CD14-positive monocyte (primary cell): ENCODE measurements around the gene SCN4B. TPM values are rescaled to one million over a fixed set of nuclear protein-coding genes. Genes with fewer than 3 reads are reported as not detected.

Source experiments
- DNase-seq, 3 donors: peaks; one replicate each; pipeline ENCODE4 v3.0.0-alpha.2; 2011 to 2022
- H2AFZ ChIP-seq: 2 replicates; pipeline ENCODE4 v1.6.0; 2012; ENCODE audit warnings: mild to moderate bottlenecking, low read depth, low read length, inconsistent platforms; ENCODE audit not compliant: insufficient read depth, poor library complexity, severe bottlenecking
- H3K27ac ChIP-seq, 2 donors: 1 replicate in 1 of 2; 2 replicates in 1 of 2; pipeline ENCODE4 v1.5.1; 2012 to 2013; ENCODE audit warnings: low read length in 2 of 2, control low read depth in 1 of 2, inconsistent platforms in 1 of 2, low read depth in 1 of 2, mild to moderate bottlenecking in 1 of 2
- H3K27me3 ChIP-seq, 2 donors: one replicate each; pipeline versions ENCODE4 v1.6.0 to v1.6.1; 2011 to 2013; ENCODE audit warnings: low read length in 2 of 2; ENCODE audit not compliant: control insufficient read depth in 2 of 2, insufficient read depth in 2 of 2
- H3K36me3 ChIP-seq, 2 donors: replicated peaks in 1 of 2; 1 replicate in 1 of 2; 2 replicates in 1 of 2; pipeline versions ENCODE4 v1.5.1 to v1.6.1; 2012 to 2013; ENCODE audit warnings: low read length in 2 of 2, control low read depth in 1 of 2, inconsistent platforms in 1 of 2, mild to moderate bottlenecking in 1 of 2; ENCODE audit not compliant: insufficient read depth in 2 of 2, control insufficient read depth in 1 of 2
- H3K4me1 ChIP-seq, 2 donors: 1 replicate in 1 of 2; 2 replicates in 1 of 2; pipeline versions ENCODE4 v1.5.1 to v1.6.1; 2012 to 2013; ENCODE audit warnings: low read length in 2 of 2, control low read depth in 1 of 2, inconsistent platforms in 1 of 2, mild to moderate bottlenecking in 1 of 2, moderate library complexity in 1 of 2; ENCODE audit not compliant: insufficient read depth in 2 of 2, control insufficient read depth in 1 of 2
- H3K4me2 ChIP-seq: replicated peaks from 2 replicates; pipeline ENCODE3; 2012; ENCODE audit warnings: low read length, moderate library complexity, mild to moderate bottlenecking; ENCODE audit not compliant: poor library complexity, severe bottlenecking; ENCODE audit errors: extremely low read depth
- H3K4me3 ChIP-seq, 3 experiments: fragments of 200-600 bp in 1 of 3; sonication (generic) in 1 of 3; replicated peaks in 1 of 3; 1 replicate in 2 of 3; 2 replicates in 1 of 3; pipeline ENCODE4 v1.5.1; 2011 to 2013; ENCODE audit warnings: low read length in 3 of 3, mild to moderate bottlenecking in 3 of 3, control low read depth in 2 of 3, low read depth in 2 of 3, inconsistent platforms in 1 of 3, moderate library complexity in 1 of 3
- H3K79me2 ChIP-seq: 2 replicates; pipeline ENCODE4 v1.6.0; 2012; ENCODE audit warnings: mild to moderate bottlenecking, control low read depth, inconsistent platforms, low read length, moderate library complexity; ENCODE audit not compliant: insufficient read depth
- H3K9ac ChIP-seq: 2 replicates; pipeline ENCODE4 v1.6.0; 2017; ENCODE audit warnings: low read length, mild to moderate bottlenecking; ENCODE audit not compliant: insufficient read depth, poor library complexity, severe bottlenecking
- H3K9me3 ChIP-seq, 2 donors: replicated peaks in 1 of 2; 1 replicate in 1 of 2; 2 replicates in 1 of 2; pipeline versions ENCODE4 v1.5.1 to v1.6.1; 2012 to 2013; ENCODE audit warnings: low read length in 2 of 2, control low read depth in 1 of 2; ENCODE audit not compliant: control insufficient read depth in 1 of 2, insufficient read depth in 1 of 2
- H4K20me1 ChIP-seq: 2 replicates; pipeline ENCODE4 v1.6.0; 2012; ENCODE audit warnings: mild to moderate bottlenecking, low read length, control low read depth, moderate library complexity; ENCODE audit not compliant: insufficient read depth
- H3K27ac Mint-ChIP-seq, 7 donors: one replicate each; pipeline ENCODE4 v1.8.0; 2020; ENCODE audit warnings: mild to moderate bottlenecking in 7 of 7, mixed read lengths in 7 of 7, moderate library complexity in 6 of 7, inconsistent platforms in 2 of 7
- H3K27me3 Mint-ChIP-seq, 3 donors: one replicate each; pipeline ENCODE4 v1.8.0; 2021 to 2022; ENCODE audit warnings: low read depth in 3 of 3, mild to moderate bottlenecking in 3 of 3, mixed read lengths in 3 of 3, moderate library complexity in 3 of 3, inconsistent platforms in 1 of 3
- H3K36me3 Mint-ChIP-seq, 2 donors: one replicate each; pipeline ENCODE4 v1.8.0; 2020; ENCODE audit warnings: mixed read lengths in 2 of 2, inconsistent platforms in 1 of 2, mild to moderate bottlenecking in 1 of 2
- H3K4me1 Mint-ChIP-seq: one replicate; pipeline ENCODE4 v1.8.0; 2020; ENCODE audit warnings: mild to moderate bottlenecking, mixed read lengths
- H3K4me3 Mint-ChIP-seq, 2 donors: one replicate each; pipeline ENCODE4 v1.8.0; 2020; ENCODE audit warnings: mild to moderate bottlenecking in 2 of 2, mixed read lengths in 2 of 2, moderate library complexity in 1 of 2
- H3K9me3 Mint-ChIP-seq, 7 donors: one replicate each; pipeline ENCODE4 v1.8.0; 2020 to 2022; ENCODE audit warnings: mixed read lengths in 7 of 7, mild to moderate bottlenecking in 6 of 7, moderate library complexity in 6 of 7, inconsistent platforms in 2 of 7
- CTCF ChIP-seq: fragments of 200-600 bp; IDR thresholded peaks from one replicate; pipeline ENCODE4 v1.8.0; 2022; ENCODE audit warnings: antibody characterized with exemption, mild to moderate bottlenecking
- WGBS: methylation state at CpG from one replicate; pipeline ENCODE4 v1.1.5; 2013; ENCODE audit warnings: missing lambda C conversion rate; ENCODE audit not compliant: insufficient coverage; 5-methylcytosine and 5-hydroxymethylcytosine counted together
- intact Hi-C, 2 donors: fragments of 100-400 bp; cut with micrococcal nuclease; formaldehyde crosslinking; loops; one replicate each; pipeline versions ENCODE4 v1.15.0 to v1.15.1; 2023
- polyA plus RNA-seq, 3 donors: library from polyadenylated mRNA; depleted of rRNA in 1 of 3; unstranded in 2 of 3; stranded (reverse) in 1 of 3; fragments of 300-500 nt in 2 of 3; fragments of >200 nt in 1 of 3; fragmentation: Illumina TruSeq in 2 of 3; gene quantifications; 1 replicate in 2 of 3; 2 replicates in 1 of 3; pipeline ENCODE4 v1.2.3, GENCODE V29; 2012 to 2021

The SCN4B gene
- polyA plus RNA-seq, 3 donors = 0.76 TPM; not detected in 2

GRCh38 chr11:118135796-118136165, 16.8 kb downstream of the SCN4B start:
- peaks cover 11% of the 10 kb centered on the region for H3K4me1 Mint-ChIP-seq

GRCh38 chr11:118135051-118135795, 17.4 kb downstream of the SCN4B start:
- H3K4me3 Mint-ChIP-seq = no peak overlapping the region
- H3K36me3 Mint-ChIP-seq = no peaks in the 10 kb centered on the region
- no peaks in the 10 kb centered on the region for H3K36me3 ChIP-seq
- H3K9me3 ChIP-seq = no peaks in the 10 kb centered on the region
- 88% methylated on average over 3 of the region's 7 CpGs for WGBS
- no peak overlapping the region for H3K27ac ChIP-seq
- no peak for TF ChIP-seq CTCF
- no peak for DNase-seq
- H4K20me1 ChIP-seq = no peaks in the 10 kb centered on the region
- H3K27ac Mint-ChIP-seq = no peak overlapping the region
- H3K9ac ChIP-seq = no peak overlapping the region
- H3K27me3 ChIP-seq = no peaks in the 10 kb centered on the region
- H3K27me3 Mint-ChIP-seq = peaks cover 3 to 14% (median 12%) of the 10 kb centered on the region in 3 donors
- intact Hi-C loops = no loop called here
- H3K4me1 Mint-ChIP-seq = peaks cover 17% of the 10 kb centered on the region
- no peaks in the 10 kb centered on the region for H3K79me2 ChIP-seq
- peaks cover 0 to 11% of the 10 kb centered on the region in 2 donors for H3K4me1 ChIP-seq
- no peak overlapping the region for H3K4me2 ChIP-seq
- H3K9me3 Mint-ChIP-seq = peaks cover 0 to 2% (median 0%) of the 10 kb centered on the region in 7 donors
- no peak overlapping the region for H2AFZ ChIP-seq
- H3K4me3 ChIP-seq = no peak overlapping the region

More at GRCh38 chr11:118135796-118136165, 16.8 kb downstream of the SCN4B start:
- Histone ChIP-seq H3K27ac (no peak overlapping the region), H3K4me3 (no peak overlapping the region), H2AFZ (no peak overlapping the region), H4K20me1 (no peaks in the 10 kb centered on the region), H3K4me2 (no peak overlapping the region), H3K9ac (no peak overlapping the region), H3K79me2 (no peaks in the 10 kb centered on the region), H3K27me3 (no peaks in the 10 kb centered on the region), H3K4me1 (peaks cover 0 to 7% of the 10 kb centered on the region in 2 donors), H3K9me3 (no peaks in the 10 kb centered on the region), H3K36me3 (no peaks in the 10 kb centered on the region)
- 100% methylated on average over 4 of the region's 5 CpGs for WGBS
- no peak for DNase-seq
- H3K27ac Mint-ChIP-seq = no peak overlapping the region
- peaks cover 0 to 2% (median 0%) of the 10 kb centered on the region in 7 donors for H3K9me3 Mint-ChIP-seq
- H3K4me3 Mint-ChIP-seq = no peak overlapping the region
- peaks cover 3 to 16% (median 13%) of the 10 kb centered on the region in 3 donors for H3K27me3 Mint-ChIP-seq
- H3K36me3 Mint-ChIP-seq = no peaks in the 10 kb centered on the region
- no peak for TF ChIP-seq CTCF
- intact Hi-C loops = no loop called here
